Activated naive CD4-positive, alpha-beta T cell treated with anti-CD3 and anti-CD28 coated beads, Interleukin-2, amount 10 ng/mL, durations not matched to agents 7 days and 5 days (primary cell): Measurements from ENCODE around the gene TFCP2L1.

ENCODE experiments used
- CTCF ChIA-PET: fragments of 350-600 bp; sonication (Branson Sonifier 250); formaldehyde crosslinking; loops from one replicate; lab custom pipeline; 2021; ENCODE audit warnings: antibody characterized with exemption; lab: Charles Lee
- DNase-seq: peaks from one replicate; pipeline ENCODE4 v3.0.0-alpha.2; 2020
- H3K27ac Mint-ChIP-seq: one replicate; pipeline ENCODE4 v1.8.0; 2021; ENCODE audit warnings: mild to moderate bottlenecking, moderate library complexity, mixed read lengths
- H3K27me3 Mint-ChIP-seq: one replicate; pipeline ENCODE4 v1.8.0; 2021; ENCODE audit warnings: mild to moderate bottlenecking, mixed read lengths
- H3K36me3 Mint-ChIP-seq: one replicate; pipeline ENCODE4 v1.8.0; 2021; ENCODE audit warnings: mixed read lengths
- H3K4me1 Mint-ChIP-seq: one replicate; pipeline ENCODE4 v1.8.0; 2021; ENCODE audit warnings: mixed read lengths
- H3K4me3 Mint-ChIP-seq: one replicate; pipeline ENCODE4 v1.8.0; 2021; ENCODE audit warnings: mild to moderate bottlenecking, moderate library complexity, mixed read lengths
- H3K9me3 Mint-ChIP-seq: one replicate; pipeline ENCODE4 v1.8.0; 2021; ENCODE audit warnings: mixed read lengths

TFCP2L1 gene

GRCh38 chr2:121218386-121218938 is 66.5 kb downstream of the TFCP2L1 start:
- no peak overlapping the region for H3K27ac Mint-ChIP-seq
- CTCF ChIA-PET = no interaction called here
- no peaks in the 10 kb centered on the region for H3K36me3 Mint-ChIP-seq
- no peaks in the 10 kb centered on the region for H3K4me1 Mint-ChIP-seq
- H3K4me3 Mint-ChIP-seq = no peak overlapping the region
- no peak for DNase-seq
- H3K9me3 Mint-ChIP-seq = no peaks in the 10 kb centered on the region
- peaks cover 3% of the 10 kb centered on the region for H3K27me3 Mint-ChIP-seq

GRCh38 chr2:121217627-121218026 is 67.4 kb downstream of the TFCP2L1 start:
- Mint-ChIP-seq H3K4me3 (no peak overlapping the region), H3K27ac (no peak overlapping the region), H3K9me3 (no peaks in the 10 kb centered on the region), H3K4me1 (no peaks in the 10 kb centered on the region), H3K36me3 (no peaks in the 10 kb centered on the region), H3K27me3 (peaks cover 3% of the 10 kb centered on the region)
- no peak for DNase-seq
- CTCF ChIA-PET = no interaction called here

GRCh38 chr2:121214296-121214695 is 70.7 kb downstream of the TFCP2L1 start:
- DNase-seq = no peak
- peaks cover 3% of the 10 kb centered on the region for H3K27me3 Mint-ChIP-seq
- H3K36me3 Mint-ChIP-seq = no peaks in the 10 kb centered on the region
- H3K4me3 Mint-ChIP-seq = no peak overlapping the region
- H3K27ac Mint-ChIP-seq = no peak overlapping the region
- no peaks in the 10 kb centered on the region for H3K9me3 Mint-ChIP-seq
- H3K4me1 Mint-ChIP-seq = no peaks in the 10 kb centered on the region
- CTCF ChIA-PET = no interaction called here

GRCh38 chr2:121213386-121213785 is 71.6 kb downstream of the TFCP2L1 start:
- CTCF ChIA-PET = no interaction called here
- Mint-ChIP-seq H3K4me1 (no peaks in the 10 kb centered on the region), H3K27me3 (no peaks in the 10 kb centered on the region), H3K27ac (no peak overlapping the region), H3K9me3 (no peaks in the 10 kb centered on the region), H3K4me3 (no peak overlapping the region), H3K36me3 (no peaks in the 10 kb centered on the region)
- DNase-seq = no peak

- H3K36me3 Mint-ChIP-seq = no peaks in the 10 kb centered on the region
Observed at GRCh38 chr2:121212661-121213325, 72.2 kb downstream of the TFCP2L1 start.

GRCh38 chr2:121211689-121212151 is 73.3 kb downstream of the TFCP2L1 start:
- H3K27ac Mint-ChIP-seq = no peak overlapping the region
- no peak overlapping the region for H3K4me3 Mint-ChIP-seq
- H3K27me3 Mint-ChIP-seq = no peaks in the 10 kb centered on the region
- no peaks in the 10 kb centered on the region for H3K9me3 Mint-ChIP-seq
- no peak for DNase-seq
- no peaks in the 10 kb centered on the region for H3K4me1 Mint-ChIP-seq
- H3K36me3 Mint-ChIP-seq = no peaks in the 10 kb centered on the region
- CTCF ChIA-PET = no interaction called here

More at GRCh38 chr2:121212661-121213325, 72.2 kb downstream of the TFCP2L1 start:
- no peaks in the 10 kb centered on the region for H3K9me3 Mint-ChIP-seq
- no peaks in the 10 kb centered on the region for H3K4me1 Mint-ChIP-seq
- H3K4me3 Mint-ChIP-seq = no peak overlapping the region
- no peak overlapping the region for H3K27ac Mint-ChIP-seq
- DNase-seq = no peak
- CTCF ChIA-PET = no interaction called here
- H3K27me3 Mint-ChIP-seq = no peaks in the 10 kb centered on the region

GRCh38 chr2:121211251-121211650 is 73.8 kb downstream of the TFCP2L1 start:
- CTCF ChIA-PET = no interaction called here
- Mint-ChIP-seq H3K36me3 (no peaks in the 10 kb centered on the region), H3K27ac (no peak overlapping the region), H3K27me3 (no peaks in the 10 kb centered on the region), H3K9me3 (no peaks in the 10 kb centered on the region), H3K4me1 (no peaks in the 10 kb centered on the region), H3K4me3 (no peak overlapping the region)
- DNase-seq = no peak

GRCh38 chr2:121210691-121211090 is 74.3 kb downstream of the TFCP2L1 start:
- Mint-ChIP-seq H3K4me3 (no peak overlapping the region), H3K27ac (no peak overlapping the region)
- CTCF ChIA-PET = no interaction called here

GRCh38 chr2:121209014-121209610 is 75.9 kb downstream of the TFCP2L1 start:
- CTCF ChIA-PET = interaction anchor here (0.5 to 1.1 kb wide), 2 partner anchors 62 to 145 kb away, joined by 3 read pairs; no protein-coding TSS in a partner anchor
- Mint-ChIP-seq H3K27me3 (no peaks in the 10 kb centered on the region), H3K27ac (no peak overlapping the region), H3K4me1 (no peaks in the 10 kb centered on the region), H3K36me3 (no peaks in the 10 kb centered on the region), H3K9me3 (no peaks in the 10 kb centered on the region), H3K4me3 (no peak overlapping the region)
- no peak for DNase-seq

More at GRCh38 chr2:121210691-121211090, 74.3 kb downstream of the TFCP2L1 start:
- Mint-ChIP-seq H3K36me3 (no peaks in the 10 kb centered on the region), H3K9me3 (no peaks in the 10 kb centered on the region), H3K4me1 (no peaks in the 10 kb centered on the region), H3K27me3 (no peaks in the 10 kb centered on the region)
- DNase-seq = no peak

- no peak overlapping the region for H3K27ac Mint-ChIP-seq
- CTCF ChIA-PET = no interaction called here
- H3K4me1 Mint-ChIP-seq = no peaks in the 10 kb centered on the region
- no peak overlapping the region for H3K4me3 Mint-ChIP-seq
- H3K9me3 Mint-ChIP-seq = no peaks in the 10 kb centered on the region
- DNase-seq = no peak
- H3K27me3 Mint-ChIP-seq = no peaks in the 10 kb centered on the region
- no peaks in the 10 kb centered on the region for H3K36me3 Mint-ChIP-seq
Observed at GRCh38 chr2:121207494-121207893, 77.5 kb downstream of the TFCP2L1 start.

GRCh38 chr2:121205321-121205942 is 79.6 kb downstream of the TFCP2L1 start:
- CTCF ChIA-PET = no interaction called here

GRCh38 chr2:121203591-121204249 is 81.3 kb downstream of the TFCP2L1 start:
- no peak for DNase-seq
- CTCF ChIA-PET = no interaction called here
- no peaks in the 10 kb centered on the region for H3K4me1 Mint-ChIP-seq
- no peak overlapping the region for H3K27ac Mint-ChIP-seq
- H3K27me3 Mint-ChIP-seq = peaks cover 5% of the 10 kb centered on the region
- no peaks in the 10 kb centered on the region for H3K36me3 Mint-ChIP-seq
- H3K4me3 Mint-ChIP-seq = no peak overlapping the region
- H3K9me3 Mint-ChIP-seq = no peaks in the 10 kb centered on the region

More at GRCh38 chr2:121205321-121205942, 79.6 kb downstream of the TFCP2L1 start:
- no peak overlapping the region for H3K27ac Mint-ChIP-seq
- no peaks in the 10 kb centered on the region for H3K4me1 Mint-ChIP-seq
- no peaks in the 10 kb centered on the region for H3K9me3 Mint-ChIP-seq
- H3K36me3 Mint-ChIP-seq = no peaks in the 10 kb centered on the region
- H3K4me3 Mint-ChIP-seq = no peak overlapping the region
- peaks cover under 1% of the 10 kb centered on the region for H3K27me3 Mint-ChIP-seq
- DNase-seq = no peak

GRCh38 chr2:121202541-121203310 is 82.3 kb downstream of the TFCP2L1 start:
- peaks cover 5% of the 10 kb centered on the region for H3K27me3 Mint-ChIP-seq
- CTCF ChIA-PET = no interaction called here

More at GRCh38 chr2:121202541-121203310, 82.3 kb downstream of the TFCP2L1 start:
- Mint-ChIP-seq H3K36me3 (no peaks in the 10 kb centered on the region), H3K4me1 (no peaks in the 10 kb centered on the region), H3K27ac (no peak overlapping the region), H3K9me3 (no peaks in the 10 kb centered on the region), H3K4me3 (no peak overlapping the region)
- no peak for DNase-seq
